SU-DHL-6 (cell line): ENCODE data around the gene CXCL12.

Source experiments
- H2AFZ ChIP-seq: fragments of 200-600 bp; sonication (generic); 2 replicates; pipeline ENCODE4 v1.6.1; 2014; ENCODE audit warnings: low read depth, mild to moderate bottlenecking, moderate library complexity, mixed read lengths, antibody characterized with exemption, low read length; ENCODE audit not compliant: severe bottlenecking
- H3F3A ChIP-seq: fragments of 200-600 bp; shearing (Covaris generic); 2 replicates; pipeline ENCODE4 v1.6.0; 2016; ENCODE audit warnings: antibody characterized with exemption, mild to moderate bottlenecking; ENCODE audit not compliant: insufficient read depth
- H3K27ac ChIP-seq: fragments of 200-600 bp; sonication (generic); 2 replicates; pipeline ENCODE4 v1.5.1; 2016; ENCODE audit warnings: low read depth, mild to moderate bottlenecking, low read length, moderate library complexity, mixed read lengths
- H3K27me3 ChIP-seq: fragments of 200-600 bp; sonication (generic), shearing (Covaris generic); 2 replicates; pipeline ENCODE4 v1.6.0; 2014; ENCODE audit warnings: mild to moderate bottlenecking, low read length
- H3K36me3 ChIP-seq: fragments of 200-600 bp; sonication (generic); 2 replicates; pipeline ENCODE4 v1.6.1; 2014; ENCODE audit warnings: mild to moderate bottlenecking, low read length, mixed read lengths
- H3K4me2 ChIP-seq: fragments of 300-600, 200-600 bp; shearing (Covaris generic), sonication (generic); 2 replicates; pipeline ENCODE4 v1.6.0; 2014; ENCODE audit warnings: low read length, low read depth, mild to moderate bottlenecking; ENCODE audit not compliant: poor library complexity, severe bottlenecking
- H3K4me3 ChIP-seq: fragments of 200-600 bp; sonication (generic); 2 replicates; pipeline ENCODE4 v1.5.1; 2014; ENCODE audit warnings: antibody characterized with exemption, low read length, mild to moderate bottlenecking, mixed read lengths; ENCODE audit not compliant: insufficient read depth, poor library complexity, severe bottlenecking
- H3K79me2 ChIP-seq: fragments of 200-600 bp; sonication (generic); 2 replicates; pipeline ENCODE4 v1.6.1; 2014; ENCODE audit warnings: mild to moderate bottlenecking, low read length, moderate library complexity; ENCODE audit not compliant: insufficient read depth
- H3K9ac ChIP-seq: fragments of 200-600 bp; sonication (generic); 2 replicates; pipeline ENCODE4 v1.7.0; 2014; ENCODE audit warnings: mild to moderate bottlenecking, low read length
- H3K9me2 ChIP-seq: fragments of 200-600 bp; sonication (generic); replicated peaks from 2 replicates; pipeline ENCODE4 v1.6.1; 2014; ENCODE audit warnings: low read length; ENCODE audit not compliant: insufficient read depth
- H3K9me3 ChIP-seq: fragments of 200-600 bp; sonication (generic); 2 replicates; pipeline ENCODE4 v1.6.1; 2014; ENCODE audit warnings: low read length, mixed read lengths; ENCODE audit not compliant: insufficient read depth
- H4K20me1 ChIP-seq: fragments of 200-600 bp; sonication (generic); 2 replicates; pipeline ENCODE4 v1.6.1; 2014; ENCODE audit warnings: low read depth, mild to moderate bottlenecking, antibody characterized with exemption, low read length, moderate library complexity, mixed read lengths
- EZH2phosphoT487 ChIP-seq: fragments of 200-600 bp; sonication (generic), shearing (Covaris generic); conservative IDR thresholded peaks from 2 replicates; pipeline ENCODE4 v1.6.1; 2018; ENCODE audit warnings: mild to moderate bottlenecking, antibody characterized with exemption, low read length, moderate library complexity, mixed read lengths
- TF ChIP-seq, protein P1 (sequence below): fragments of 200-600 bp; sonication (generic); IDR thresholded peaks from one replicate; pipeline ENCODE4 v1.5.1; 2017; ENCODE audit warnings: antibody characterized with exemption, mild to moderate bottlenecking, low read length, moderate library complexity; ENCODE audit not compliant: insufficient read depth, poor library complexity, severe bottlenecking

The CXCL12 gene

DNA sequence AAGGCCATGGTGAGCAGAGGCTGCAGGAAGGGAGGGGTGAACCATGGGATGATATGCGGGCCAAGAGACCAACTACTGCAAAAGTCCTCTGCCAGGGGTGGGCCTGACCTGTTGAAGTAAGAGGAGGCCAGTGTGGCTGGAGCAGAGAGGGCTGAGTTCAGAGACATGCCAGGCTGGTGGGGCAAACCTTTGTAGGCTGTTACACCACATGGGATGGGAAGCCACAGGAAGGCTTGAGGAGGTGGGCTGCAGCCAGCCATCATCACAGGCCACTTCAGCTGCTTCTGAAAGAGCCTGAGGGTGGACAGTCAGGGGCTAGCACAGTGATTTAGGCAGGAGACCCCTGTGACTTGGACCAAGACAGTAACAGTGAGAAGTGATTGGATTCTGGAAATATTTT, 20.3 kb downstream of the CXCL12 start:
- H3K4me2 ChIP-seq: no peak overlapping the region
- TF ChIP-seq, protein P1, sequence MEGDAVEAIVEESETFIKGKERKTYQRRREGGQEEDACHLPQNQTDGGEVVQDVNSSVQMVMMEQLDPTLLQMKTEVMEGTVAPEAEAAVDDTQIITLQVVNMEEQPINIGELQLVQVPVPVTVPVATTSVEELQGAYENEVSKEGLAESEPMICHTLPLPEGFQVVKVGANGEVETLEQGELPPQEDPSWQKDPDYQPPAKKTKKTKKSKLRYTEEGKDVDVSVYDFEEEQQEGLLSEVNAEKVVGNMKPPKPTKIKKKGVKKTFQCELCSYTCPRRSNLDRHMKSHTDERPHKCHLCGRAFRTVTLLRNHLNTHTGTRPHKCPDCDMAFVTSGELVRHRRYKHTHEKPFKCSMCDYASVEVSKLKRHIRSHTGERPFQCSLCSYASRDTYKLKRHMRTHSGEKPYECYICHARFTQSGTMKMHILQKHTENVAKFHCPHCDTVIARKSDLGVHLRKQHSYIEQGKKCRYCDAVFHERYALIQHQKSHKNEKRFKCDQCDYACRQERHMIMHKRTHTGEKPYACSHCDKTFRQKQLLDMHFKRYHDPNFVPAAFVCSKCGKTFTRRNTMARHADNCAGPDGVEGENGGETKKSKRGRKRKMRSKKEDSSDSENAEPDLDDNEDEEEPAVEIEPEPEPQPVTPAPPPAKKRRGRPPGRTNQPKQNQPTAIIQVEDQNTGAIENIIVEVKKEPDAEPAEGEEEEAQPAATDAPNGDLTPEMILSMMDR: no peak
- no peak for TF ChIP-seq EZH2phosphoT487
- H3K9me3 ChIP-seq: no peaks in the 10 kb centered on the region
- H4K20me1 ChIP-seq: no peaks in the 10 kb centered on the region
- H3K27ac ChIP-seq: no peak overlapping the region
- no peak overlapping the region for H2AFZ ChIP-seq
- no peak overlapping the region for H3K4me3 ChIP-seq
- no peaks in the 10 kb centered on the region for H3F3A ChIP-seq
- H3K9me2 ChIP-seq: no peaks in the 10 kb centered on the region
- no peaks in the 10 kb centered on the region for H3K79me2 ChIP-seq
- H3K27me3 ChIP-seq: no peaks in the 10 kb centered on the region
- H3K9ac ChIP-seq: no peak overlapping the region
- no peaks in the 10 kb centered on the region for H3K36me3 ChIP-seq

DNA sequence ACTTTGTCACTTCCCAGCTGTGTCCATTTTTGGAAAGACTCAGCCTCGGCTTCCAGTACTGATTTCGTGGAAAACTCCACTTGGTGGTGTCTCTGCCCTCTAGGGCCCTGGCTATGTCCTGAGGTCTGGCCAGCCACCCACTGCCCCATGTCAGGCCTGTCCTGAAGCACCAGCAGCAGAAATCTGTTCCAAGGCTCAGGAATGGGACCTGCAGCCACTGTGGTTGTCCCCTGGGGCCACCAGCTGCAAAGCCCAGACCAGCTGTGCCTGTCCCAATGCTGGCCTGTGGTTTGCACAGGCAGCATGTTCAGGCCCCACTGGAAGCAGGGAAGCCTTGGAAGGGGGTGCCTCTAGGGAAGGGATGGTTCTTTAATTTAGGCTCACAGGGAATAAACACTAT, 21.2 kb downstream of the CXCL12 start:
- H3K9me3 ChIP-seq: no peaks in the 10 kb centered on the region
- no peaks in the 10 kb centered on the region for H3F3A ChIP-seq
- H4K20me1 ChIP-seq: no peaks in the 10 kb centered on the region
- TF ChIP-seq EZH2phosphoT487: no peak
- TF ChIP-seq, protein P1: no peak
- no peak overlapping the region for H3K9ac ChIP-seq
- no peaks in the 10 kb centered on the region for H3K36me3 ChIP-seq
- no peak overlapping the region for H2AFZ ChIP-seq
- H3K9me2 ChIP-seq: no peaks in the 10 kb centered on the region
- H3K4me3 ChIP-seq: no peak overlapping the region
- H3K79me2 ChIP-seq: no peaks in the 10 kb centered on the region
- H3K27me3 ChIP-seq: no peaks in the 10 kb centered on the region
- no peak overlapping the region for H3K27ac ChIP-seq
- no peak overlapping the region for H3K4me2 ChIP-seq

DNA sequence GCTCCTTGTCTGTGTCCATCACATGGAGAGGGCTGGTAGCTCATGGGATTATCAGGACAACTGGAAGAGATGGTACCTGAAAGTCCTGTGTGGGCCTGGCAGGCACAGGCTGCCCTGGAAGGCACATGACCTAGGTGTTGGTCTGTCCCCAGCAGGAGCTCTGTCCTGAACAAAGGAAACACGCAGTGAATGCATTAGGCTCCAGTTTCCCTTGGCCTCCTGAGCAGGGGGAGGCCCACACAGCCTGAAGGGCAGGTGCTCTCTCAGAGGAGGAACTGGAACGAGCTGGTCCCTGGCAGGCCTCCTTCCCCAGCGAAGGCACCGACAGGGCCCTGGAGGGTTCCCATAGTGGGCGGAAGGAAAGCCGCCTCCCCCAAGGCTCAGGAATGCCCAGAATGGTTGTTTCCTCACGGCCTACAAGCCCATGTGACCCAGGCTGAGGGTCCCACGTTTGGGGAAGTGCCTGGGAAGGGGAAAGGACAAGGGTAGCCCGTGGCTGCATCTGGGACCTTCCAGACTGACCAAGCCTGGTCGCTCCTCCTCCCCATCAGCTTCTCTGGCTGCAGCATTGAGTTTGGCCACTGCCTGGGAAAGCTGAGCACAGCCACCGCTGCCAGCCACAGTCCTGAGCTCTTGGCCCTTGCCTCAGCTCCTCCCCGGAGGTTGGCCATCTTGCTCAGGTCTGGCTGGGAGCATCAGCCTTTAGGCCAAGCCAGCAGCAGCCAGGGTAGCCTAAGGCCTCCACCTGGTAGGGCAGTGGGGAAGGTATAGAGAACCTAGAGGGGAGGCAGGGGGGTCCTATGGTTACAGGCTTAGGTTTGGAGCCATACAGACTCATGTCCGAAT, 21.8 kb downstream of the CXCL12 start:
- H2AFZ ChIP-seq: no peak overlapping the region
- H3F3A ChIP-seq: no peaks in the 10 kb centered on the region
- H3K9me2 ChIP-seq: no peaks in the 10 kb centered on the region
- no peaks in the 10 kb centered on the region for H4K20me1 ChIP-seq
- H3K36me3 ChIP-seq: no peaks in the 10 kb centered on the region
- H3K4me2 ChIP-seq: no peak overlapping the region
- H3K4me3 ChIP-seq: no peak overlapping the region
- no peak overlapping the region for H3K9ac ChIP-seq
- no peak overlapping the region for H3K27ac ChIP-seq
- H3K9me3 ChIP-seq: no peaks in the 10 kb centered on the region
- no peaks in the 10 kb centered on the region for H3K79me2 ChIP-seq
- no peaks in the 10 kb centered on the region for H3K27me3 ChIP-seq
- no peak for TF ChIP-seq EZH2phosphoT487
- TF ChIP-seq, protein P1: no peak
